HCEC 1CT (cell line): ENCODE results near the gene RPN2.

ENCODE experiments used
- DNase-seq: peaks from one replicate; pipeline ENCODE4 v3.0.0-alpha.2; 2017

RPN2 gene

GRCh38 chr20:37243937-37244571 is 64.9 kb downstream of the RPN2 start:
- DNase-seq, result no peak

- DNase-seq, result no peak
Measured at GRCh38 chr20:37244572-37244957, 65.4 kb downstream of the RPN2 start.

DNA sequence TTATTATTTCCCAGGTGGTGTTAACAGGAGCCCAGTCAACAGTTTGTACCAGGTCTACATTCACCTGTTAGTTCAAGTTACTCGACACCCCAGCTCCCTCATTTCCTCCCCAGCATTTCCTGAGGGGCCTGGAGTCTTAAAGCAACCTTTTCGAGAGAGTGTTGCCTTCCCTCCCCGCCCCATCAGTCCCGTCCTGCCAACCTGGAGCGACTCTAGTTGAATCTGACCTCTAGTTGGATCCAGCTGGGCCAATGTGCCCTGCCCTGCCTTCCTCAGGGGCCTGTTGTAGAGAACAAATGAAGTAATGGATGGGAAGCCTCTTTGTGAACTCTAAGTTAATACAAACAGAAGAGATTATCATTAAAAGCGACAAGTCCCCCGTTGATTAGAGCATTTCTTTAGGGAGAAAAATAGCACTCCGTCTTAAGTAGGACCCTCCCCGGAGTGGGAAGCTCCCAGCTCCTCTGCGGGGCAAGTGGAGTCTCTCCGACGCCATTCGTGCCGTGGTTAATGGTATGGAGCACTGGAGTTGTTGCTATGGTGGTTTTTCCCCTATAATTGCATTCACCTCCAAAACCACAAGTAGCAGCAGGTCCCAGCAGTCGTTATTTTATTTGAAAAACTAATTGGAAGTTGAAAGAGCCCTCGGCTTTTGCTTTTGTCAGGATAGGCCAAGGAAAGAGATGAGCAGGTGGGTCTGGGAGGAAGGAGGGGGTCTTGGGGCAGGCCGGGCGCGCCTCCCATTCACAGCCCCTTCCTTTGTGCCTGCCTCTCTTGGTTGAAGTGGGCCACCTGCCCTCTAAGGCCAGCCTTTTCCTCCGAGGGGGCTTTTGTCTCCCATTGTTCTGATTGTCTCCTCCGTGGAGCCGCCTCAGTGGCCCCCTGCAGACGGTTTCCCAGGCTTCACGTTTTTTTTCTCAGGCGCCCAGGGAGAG is 66.4 kb downstream of the RPN2 start:
- no peak for DNase-seq

DNA sequence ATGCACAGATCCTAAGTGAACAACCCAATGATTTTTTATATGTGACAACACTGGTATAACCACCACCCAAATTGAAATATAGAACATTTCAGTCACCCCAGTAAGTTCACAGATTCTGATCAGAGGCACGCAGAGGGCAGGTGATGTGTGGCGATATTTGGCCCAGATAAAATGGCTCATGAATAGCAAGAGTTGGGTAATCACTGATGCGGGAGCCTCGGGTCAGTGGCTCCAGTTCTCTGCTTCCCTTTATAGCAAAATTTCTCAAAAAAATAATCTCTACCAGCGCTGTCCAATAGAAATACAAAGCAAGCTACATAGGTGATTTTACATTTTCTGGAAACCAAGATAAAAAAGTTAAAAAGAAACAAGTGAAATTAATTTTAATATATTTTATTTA is 67.6 kb downstream of the RPN2 start:
- DNase-seq, result no peak

- DNase-seq, result no peak
Measured at GRCh38 chr20:37247547-37247946, 68.4 kb downstream of the RPN2 start.

DNA sequence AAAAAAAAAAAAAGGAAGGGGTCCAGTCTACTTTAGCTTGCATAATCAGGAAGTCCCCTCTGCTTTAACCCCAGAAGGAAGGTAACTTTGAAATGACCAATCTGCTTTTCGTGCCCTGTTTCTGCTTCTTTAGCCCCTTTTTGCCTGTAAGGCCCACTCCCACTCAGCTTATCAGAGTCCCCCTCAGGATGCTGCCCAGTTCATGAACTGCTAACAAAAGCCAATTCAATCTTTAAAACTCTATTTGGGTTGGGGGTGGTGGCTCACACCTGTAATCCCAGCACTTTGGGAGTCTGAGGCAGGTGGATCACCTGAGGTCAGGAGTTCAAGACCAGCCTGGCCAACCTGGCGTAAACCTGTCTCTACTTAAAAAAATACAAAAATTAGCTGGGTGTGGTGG is 70.2 kb downstream of the RPN2 start:
- DNase-seq, result no peak

- DNase-seq, result no peak
Measured at GRCh38 chr20:37251825-37252477, 72.8 kb downstream of the RPN2 start.

- DNase-seq, result no peak
Measured at GRCh38 chr20:37253087-37253486, 74.0 kb downstream of the RPN2 start.

- DNase-seq, result no peak
Measured at GRCh38 chr20:37254114-37254878, 75.2 kb downstream of the RPN2 start.

GRCh38 chr20:37256286-37256685 is 77.2 kb downstream of the RPN2 start:
- no peak for DNase-seq

GRCh38 chr20:37257530-37257929 is 78.4 kb downstream of the RPN2 start:
- DNase-seq, result no peak

DNA sequence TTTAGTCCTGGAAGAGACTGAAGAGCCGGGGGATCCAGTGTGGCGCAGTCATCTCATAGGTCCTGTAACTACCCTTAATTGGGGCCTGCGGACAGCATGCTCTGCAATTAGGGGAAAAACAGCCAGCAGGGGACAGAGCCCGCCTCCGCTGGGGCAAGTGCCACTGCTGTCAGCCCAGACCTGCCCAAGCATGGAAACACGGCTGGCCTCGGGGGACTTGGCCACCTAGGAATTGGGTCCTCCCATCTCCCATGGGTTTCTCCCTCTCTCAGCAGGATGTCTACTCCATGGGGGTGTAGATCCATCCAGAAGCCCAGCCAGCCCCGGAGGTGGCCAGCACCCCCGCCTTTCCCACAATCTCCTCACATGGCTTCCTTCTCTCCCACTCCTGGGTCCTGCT is 78.9 kb downstream of the RPN2 start:
- no peak for DNase-seq

GRCh38 chr20:37259031-37259430 is 79.9 kb downstream of the RPN2 start:
- no peak for DNase-seq

DNA sequence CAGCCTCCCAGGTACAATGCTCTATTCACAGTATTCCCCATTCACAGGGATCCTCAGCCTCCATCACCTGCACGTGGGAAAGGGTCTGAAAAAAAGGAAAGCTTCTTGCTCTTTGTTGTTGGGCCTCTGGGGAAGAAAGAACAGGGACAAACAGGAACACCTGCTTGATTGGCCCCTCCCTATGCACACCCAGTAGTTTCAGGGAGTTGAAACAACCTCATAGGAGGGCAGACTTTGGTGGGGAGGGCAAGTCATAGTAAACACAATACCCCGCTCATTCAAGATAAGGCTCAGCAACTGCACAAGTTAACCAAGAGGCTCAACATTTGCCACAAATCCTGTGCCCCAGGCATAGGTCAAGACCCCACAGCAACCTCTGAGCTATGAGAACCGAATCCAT is 80.7 kb downstream of the RPN2 start:
- DNase-seq, result no peak

GRCh38 chr20:37260923-37261322 is 81.8 kb downstream of the RPN2 start:
- DNase-seq, result no peak

- no peak for DNase-seq
Measured at GRCh38 chr20:37261714-37262113, 82.6 kb downstream of the RPN2 start, which contains the start of gene GHRH. GHRH (minus strand) TSS chr20:37261814; CDS start chr20:37256889, 4,925 bp downstream.

DNA sequence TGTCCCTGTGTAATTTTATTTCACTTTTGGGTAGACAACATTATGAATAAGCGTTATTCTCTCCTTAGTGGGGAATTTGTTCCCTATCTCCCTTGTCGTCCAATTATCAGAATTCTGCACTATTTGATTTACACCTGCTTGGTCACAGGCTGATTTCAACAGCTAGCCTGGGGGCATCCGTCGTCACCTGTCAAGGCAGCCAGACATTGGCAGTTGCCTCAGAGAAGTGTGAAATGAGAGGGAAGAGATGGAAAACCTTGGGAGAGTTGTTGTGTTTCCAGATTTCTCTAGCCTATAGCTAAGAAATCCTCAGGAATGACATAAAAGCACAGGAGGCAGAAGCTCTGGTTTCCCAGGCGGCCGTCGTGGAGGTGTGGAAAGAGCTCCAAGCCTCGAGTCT is 83.4 kb downstream of the RPN2 start:
- DNase-seq, result no peak

DNA sequence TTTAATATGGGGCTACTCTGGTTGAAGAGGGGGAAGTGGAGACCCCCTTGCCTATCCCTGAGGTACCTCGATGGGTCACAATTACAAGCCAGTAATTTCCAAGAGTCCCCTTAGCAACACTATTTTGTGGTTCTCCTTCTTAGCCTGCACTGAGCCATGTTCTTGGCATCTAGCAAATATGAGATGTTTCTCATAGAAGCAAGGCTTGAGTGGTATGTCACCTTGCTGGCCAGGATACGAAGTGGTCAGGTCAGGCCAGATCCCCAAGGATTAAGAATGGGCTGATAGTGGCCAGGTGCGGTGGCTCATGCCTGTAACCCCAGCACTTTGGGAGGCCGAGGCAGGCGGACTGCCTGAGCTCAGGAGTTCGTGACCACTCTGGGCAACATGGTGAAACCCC is 84.6 kb downstream of the RPN2 start:
- DNase-seq, result no peak

GRCh38 chr20:37265152-37265551 is 86.0 kb downstream of the RPN2 start:
- no peak for DNase-seq

GRCh38 chr20:37266940-37267666 is 88.0 kb downstream of the RPN2 start:
- DNase-seq, result no peak

DNA sequence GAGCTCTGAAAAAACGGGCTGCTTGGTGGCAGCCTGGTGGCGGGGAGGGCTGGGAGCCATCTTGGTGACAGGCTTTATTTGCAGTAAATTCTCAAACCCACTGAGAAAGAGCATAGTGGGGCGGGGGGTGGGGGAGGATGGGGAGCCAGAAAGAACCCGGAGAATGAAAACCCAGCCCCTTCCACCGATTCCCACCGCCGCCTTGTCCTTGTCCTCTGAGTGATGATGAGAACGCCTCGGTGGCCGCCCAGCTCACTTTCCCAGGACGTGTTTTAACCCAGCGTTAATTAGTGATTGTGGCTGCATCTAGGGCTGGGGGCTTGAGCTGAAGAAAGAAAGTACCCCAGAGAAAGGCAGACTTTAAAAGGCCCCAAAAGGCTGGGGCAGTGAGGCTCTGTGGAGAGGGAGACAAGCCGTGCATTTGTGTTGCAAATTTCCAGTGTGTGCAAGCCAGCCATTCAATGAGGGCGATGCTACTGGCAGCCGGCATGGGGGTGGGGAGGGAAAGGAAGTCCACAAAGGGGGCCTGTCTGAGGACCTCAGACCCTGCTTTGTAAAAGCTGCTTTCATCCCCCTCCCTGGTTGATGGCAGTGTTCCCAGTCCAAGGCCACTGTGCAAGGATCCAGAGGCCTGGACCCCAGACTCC is 88.7 kb downstream of the RPN2 start:
- DNase-seq, result no peak
